ENCODE measurements around the gene SPHKAP.
A peak's percentile ranks its signal among the peaks of the same experiment; 100 is the strongest.

The SPHKAP gene

DNA sequence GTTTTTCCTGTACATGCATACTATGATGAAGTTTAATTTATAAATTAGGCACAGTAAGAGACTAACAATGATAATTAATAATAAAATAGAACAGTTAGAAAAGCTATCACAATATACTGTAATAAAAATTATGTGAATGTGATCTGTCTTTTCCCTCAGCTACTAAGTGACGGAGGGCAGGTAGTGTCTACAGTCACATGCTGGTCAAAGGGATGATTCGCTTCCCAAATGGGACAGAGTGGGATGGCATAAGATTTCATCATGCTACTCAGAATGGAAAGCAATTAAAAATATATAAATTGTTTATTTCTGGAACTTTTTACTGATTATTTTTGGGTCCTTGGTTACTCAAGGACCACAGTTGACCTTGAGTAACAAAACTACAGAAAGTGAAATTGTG is 238.5 kb downstream of the SPHKAP start:
- no peak for ATAC-seq

DNA sequence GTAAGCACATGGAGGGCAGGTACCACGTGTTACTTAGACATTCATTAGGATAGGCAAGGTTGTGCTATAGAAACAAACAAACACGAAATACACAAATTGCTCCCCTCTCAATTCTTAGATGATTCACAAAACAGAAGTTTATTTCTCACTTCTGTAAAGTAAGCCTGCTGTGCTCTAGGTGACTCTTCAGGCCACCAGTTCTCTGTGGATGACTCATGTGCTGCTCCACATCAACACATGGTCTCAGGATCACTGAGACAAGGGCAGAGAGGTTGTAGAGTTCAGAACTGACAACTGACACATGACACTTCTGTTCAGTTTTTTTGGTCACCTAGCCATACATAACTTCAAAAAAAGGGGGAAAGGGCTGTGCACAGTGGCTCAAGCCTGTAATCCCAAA is 239.5 kb downstream of the SPHKAP start:
- TF ChIP-seq BACH2 (CRISPR knock-in tag; IDR thresholded peaks at IDR 0.05; ENCODE audit: borderline replicate concordance) = no peak
- no peak for TF ChIP-seq ZNF8 (CRISPR knock-in tag; IDR thresholded peaks at IDR 0.05)
- TF ChIP-seq, protein P1, sequence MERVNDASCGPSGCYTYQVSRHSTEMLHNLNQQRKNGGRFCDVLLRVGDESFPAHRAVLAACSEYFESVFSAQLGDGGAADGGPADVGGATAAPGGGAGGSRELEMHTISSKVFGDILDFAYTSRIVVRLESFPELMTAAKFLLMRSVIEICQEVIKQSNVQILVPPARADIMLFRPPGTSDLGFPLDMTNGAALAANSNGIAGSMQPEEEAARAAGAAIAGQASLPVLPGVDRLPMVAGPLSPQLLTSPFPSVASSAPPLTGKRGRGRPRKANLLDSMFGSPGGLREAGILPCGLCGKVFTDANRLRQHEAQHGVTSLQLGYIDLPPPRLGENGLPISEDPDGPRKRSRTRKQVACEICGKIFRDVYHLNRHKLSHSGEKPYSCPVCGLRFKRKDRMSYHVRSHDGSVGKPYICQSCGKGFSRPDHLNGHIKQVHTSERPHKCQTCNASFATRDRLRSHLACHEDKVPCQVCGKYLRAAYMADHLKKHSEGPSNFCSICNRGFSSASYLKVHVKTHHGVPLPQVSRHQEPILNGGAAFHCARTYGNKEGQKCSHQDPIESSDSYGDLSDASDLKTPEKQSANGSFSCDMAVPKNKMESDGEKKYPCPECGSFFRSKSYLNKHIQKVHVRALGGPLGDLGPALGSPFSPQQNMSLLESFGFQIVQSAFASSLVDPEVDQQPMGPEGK (CRISPR knock-in tag; IDR thresholded peaks at IDR 0.05; ENCODE audit: borderline replicate concordance) = no peak
- ATAC-seq = no peak

More for the DNA sequence above, 238.5 kb downstream of the SPHKAP start:
- TF ChIP-seq, protein P2, sequence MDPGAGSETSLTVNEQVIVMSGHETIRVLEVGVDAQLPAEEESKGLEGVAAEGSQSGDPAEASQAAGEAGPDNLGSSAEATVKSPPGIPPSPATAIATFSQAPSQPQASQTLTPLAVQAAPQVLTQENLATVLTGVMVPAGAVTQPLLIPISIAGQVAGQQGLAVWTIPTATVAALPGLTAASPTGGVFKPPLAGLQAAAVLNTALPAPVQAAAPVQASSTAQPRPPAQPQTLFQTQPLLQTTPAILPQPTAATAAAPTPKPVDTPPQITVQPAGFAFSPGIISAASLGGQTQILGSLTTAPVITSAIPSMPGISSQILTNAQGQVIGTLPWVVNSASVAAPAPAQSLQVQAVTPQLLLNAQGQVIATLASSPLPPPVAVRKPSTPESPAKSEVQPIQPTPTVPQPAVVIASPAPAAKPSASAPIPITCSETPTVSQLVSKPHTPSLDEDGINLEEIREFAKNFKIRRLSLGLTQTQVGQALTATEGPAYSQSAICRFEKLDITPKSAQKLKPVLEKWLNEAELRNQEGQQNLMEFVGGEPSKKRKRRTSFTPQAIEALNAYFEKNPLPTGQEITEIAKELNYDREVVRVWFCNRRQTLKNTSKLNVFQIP (CRISPR knock-in tag; IDR thresholded peaks at IDR 0.05; ENCODE audit: borderline replicate concordance, low read depth) = no peak
- TF ChIP-seq ZFP30 (CRISPR knock-in tag; IDR thresholded peaks at IDR 0.05) (no peak), SNAI2 (CRISPR knock-in tag; IDR thresholded peaks at IDR 0.05) (no peak), ZFP3 (CRISPR knock-in tag; IDR thresholded peaks at IDR 0.05) (no peak), TOX (CRISPR knock-in tag; IDR thresholded peaks at IDR 0.05; ENCODE audit: borderline replicate concordance) (no peak), ISL1 (CRISPR knock-in tag; IDR thresholded peaks at IDR 0.05) (no peak), ZNF70 (CRISPR knock-in tag; IDR thresholded peaks at IDR 0.05) (no peak), ARNTL (CRISPR knock-in tag; IDR thresholded peaks at IDR 0.05; ENCODE audit: borderline replicate concordance, low read depth) (no peak), TCF4 (CRISPR knock-in tag; IDR thresholded peaks at IDR 0.05; ENCODE audit: borderline replicate concordance) (no peak), OSR1 (CRISPR knock-in tag; IDR thresholded peaks at IDR 0.05) (no peak), GLIS3 (CRISPR knock-in tag; IDR thresholded peaks at IDR 0.05) (no peak), PPARA (CRISPR knock-in tag; IDR thresholded peaks at IDR 0.05; ENCODE audit: borderline replicate concordance) (no peak), ZNF8 (CRISPR knock-in tag; IDR thresholded peaks at IDR 0.05) (no peak), ESRRG (CRISPR knock-in tag; IDR thresholded peaks at IDR 0.05) (no peak)
- TF ChIP-seq, protein P3, sequence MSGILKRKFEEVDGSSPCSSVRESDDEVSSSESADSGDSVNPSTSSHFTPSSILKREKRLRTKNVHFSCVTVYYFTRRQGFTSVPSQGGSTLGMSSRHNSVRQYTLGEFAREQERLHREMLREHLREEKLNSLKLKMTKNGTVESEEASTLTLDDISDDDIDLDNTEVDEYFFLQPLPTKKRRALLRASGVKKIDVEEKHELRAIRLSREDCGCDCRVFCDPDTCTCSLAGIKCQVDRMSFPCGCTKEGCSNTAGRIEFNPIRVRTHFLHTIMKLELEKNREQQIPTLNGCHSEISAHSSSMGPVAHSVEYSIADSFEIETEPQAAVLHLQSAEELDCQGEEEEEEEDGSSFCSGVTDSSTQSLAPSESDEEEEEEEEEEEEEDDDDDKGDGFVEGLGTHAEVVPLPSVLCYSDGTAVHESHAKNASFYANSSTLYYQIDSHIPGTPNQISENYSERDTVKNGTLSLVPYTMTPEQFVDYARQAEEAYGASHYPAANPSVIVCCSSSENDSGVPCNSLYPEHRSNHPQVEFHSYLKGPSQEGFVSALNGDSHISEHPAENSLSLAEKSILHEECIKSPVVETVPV (CRISPR knock-in tag; IDR thresholded peaks at IDR 0.05) = no peak
- TF ChIP-seq, protein P1 (CRISPR knock-in tag; IDR thresholded peaks at IDR 0.05; ENCODE audit: borderline replicate concordance) = no peak
- TF ChIP-seq, protein P4, sequence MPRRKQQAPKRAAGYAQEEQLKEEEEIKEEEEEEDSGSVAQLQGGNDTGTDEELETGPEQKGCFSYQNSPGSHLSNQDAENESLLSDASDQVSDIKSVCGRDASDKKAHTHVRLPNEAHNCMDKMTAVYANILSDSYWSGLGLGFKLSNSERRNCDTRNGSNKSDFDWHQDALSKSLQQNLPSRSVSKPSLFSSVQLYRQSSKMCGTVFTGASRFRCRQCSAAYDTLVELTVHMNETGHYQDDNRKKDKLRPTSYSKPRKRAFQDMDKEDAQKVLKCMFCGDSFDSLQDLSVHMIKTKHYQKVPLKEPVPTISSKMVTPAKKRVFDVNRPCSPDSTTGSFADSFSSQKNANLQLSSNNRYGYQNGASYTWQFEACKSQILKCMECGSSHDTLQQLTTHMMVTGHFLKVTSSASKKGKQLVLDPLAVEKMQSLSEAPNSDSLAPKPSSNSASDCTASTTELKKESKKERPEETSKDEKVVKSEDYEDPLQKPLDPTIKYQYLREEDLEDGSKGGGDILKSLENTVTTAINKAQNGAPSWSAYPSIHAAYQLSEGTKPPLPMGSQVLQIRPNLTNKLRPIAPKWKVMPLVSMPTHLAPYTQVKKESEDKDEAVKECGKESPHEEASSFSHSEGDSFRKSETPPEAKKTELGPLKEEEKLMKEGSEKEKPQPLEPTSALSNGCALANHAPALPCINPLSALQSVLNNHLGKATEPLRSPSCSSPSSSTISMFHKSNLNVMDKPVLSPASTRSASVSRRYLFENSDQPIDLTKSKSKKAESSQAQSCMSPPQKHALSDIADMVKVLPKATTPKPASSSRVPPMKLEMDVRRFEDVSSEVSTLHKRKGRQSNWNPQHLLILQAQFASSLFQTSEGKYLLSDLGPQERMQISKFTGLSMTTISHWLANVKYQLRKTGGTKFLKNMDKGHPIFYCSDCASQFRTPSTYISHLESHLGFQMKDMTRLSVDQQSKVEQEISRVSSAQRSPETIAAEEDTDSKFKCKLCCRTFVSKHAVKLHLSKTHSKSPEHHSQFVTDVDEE (CRISPR knock-in tag; IDR thresholded peaks at IDR 0.05) = no peak

DNA sequence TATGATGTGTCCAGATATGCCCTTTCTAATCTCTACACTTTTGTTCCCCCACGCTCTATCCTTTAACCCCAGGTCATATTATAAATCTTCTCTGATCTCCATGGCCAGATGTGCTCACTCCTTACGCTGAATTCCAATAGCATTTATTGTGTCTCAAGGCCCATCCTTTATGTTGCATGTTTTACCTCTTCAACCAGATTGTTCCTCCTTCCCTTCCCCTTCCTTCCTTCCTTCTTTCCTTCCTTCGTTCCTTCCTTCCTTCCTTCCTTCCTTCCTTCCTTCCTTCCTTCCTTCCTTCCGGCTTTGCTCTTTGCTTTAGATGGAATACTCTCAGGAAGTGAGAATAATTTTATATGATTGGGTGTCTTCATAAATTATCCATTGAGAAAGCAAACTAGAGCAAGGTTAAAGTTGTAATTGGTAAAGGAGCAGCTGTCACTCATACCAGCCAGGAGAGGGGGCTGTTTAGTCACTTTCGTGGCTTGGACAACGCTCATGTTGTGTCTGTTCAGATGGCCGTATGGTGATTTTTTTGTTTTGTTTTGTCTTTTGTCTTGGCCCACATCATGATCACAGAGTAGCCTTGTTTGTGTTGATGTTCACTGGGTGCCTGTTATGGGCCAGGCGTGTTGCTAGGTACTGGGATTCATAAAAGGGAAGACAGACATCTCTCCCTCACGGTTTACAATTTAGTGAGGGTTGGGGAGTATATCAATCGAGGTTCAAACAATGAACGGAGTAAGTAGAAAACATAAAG is 242.0 kb downstream of the SPHKAP start:
- peak; percentile 96 for ATAC-seq
- TF ChIP-seq, protein P3 (CRISPR knock-in tag; IDR thresholded peaks at IDR 0.05) = no peak
- TF ChIP-seq OSR1 (CRISPR knock-in tag; IDR thresholded peaks at IDR 0.05) (no peak), SNAI2 (CRISPR knock-in tag; IDR thresholded peaks at IDR 0.05) (no peak), ZNF8 (CRISPR knock-in tag; IDR thresholded peaks at IDR 0.05) (no peak), ZNF70 (CRISPR knock-in tag; IDR thresholded peaks at IDR 0.05) (no peak), ARNTL (CRISPR knock-in tag; IDR thresholded peaks at IDR 0.05; ENCODE audit: borderline replicate concordance, low read depth) (no peak), ZFP30 (CRISPR knock-in tag; IDR thresholded peaks at IDR 0.05) (no peak), ZFP3 (CRISPR knock-in tag; IDR thresholded peaks at IDR 0.05) (no peak), ESRRG (CRISPR knock-in tag; IDR thresholded peaks at IDR 0.05) (no peak), GLIS3 (CRISPR knock-in tag; IDR thresholded peaks at IDR 0.05) (no peak), ZC3H10 (CRISPR knock-in tag; IDR thresholded peaks at IDR 0.05) (no peak), TOX (CRISPR knock-in tag; IDR thresholded peaks at IDR 0.05; ENCODE audit: borderline replicate concordance) (no peak), ZNF565 (CRISPR knock-in tag; conservative IDR thresholded peaks at IDR 0.05; ENCODE audit: low read depth) (no peak), PPARA (CRISPR knock-in tag; IDR thresholded peaks at IDR 0.05; ENCODE audit: borderline replicate concordance) (no peak), CSDC2 (CRISPR knock-in tag; IDR thresholded peaks at IDR 0.05) (no peak)
- TF ChIP-seq, protein P4 (CRISPR knock-in tag; IDR thresholded peaks at IDR 0.05) = no peak

Data from SK-N-SH treated with all-trans-retinoic acid at 6 μM for 48 hours (cell line).